Esophagus muscularis mucosa (tissue), 3 donors: ENCODE measurements around the gene LPO.

Experiments used
- POLR2A ChIP-seq: fragments of 450-650 bp; IDR thresholded peaks from one replicate; pipeline ENCODE4 v1.6.1; 2017; ENCODE audit warnings: antibody characterized with exemption, moderate library complexity, mild to moderate bottlenecking, low read depth
- POLR2AphosphoS5 ChIP-seq, 2 donors: sonication (generic); formaldehyde crosslinking; IDR thresholded peaks; one replicate each; pipeline ENCODE4 v1.6.1; 2017; ENCODE audit warnings: antibody characterized with exemption in 2 of 2
- TF ChIP-seq, protein P1 (sequence below), 3 experiments: fragments of 200-600 bp in 2 of 3; fragments of 450-650 bp in 1 of 3; sonication (generic) in 2 of 3; IDR thresholded peaks; one replicate each; pipeline ENCODE4 v1.5.1; 2017 to 2019; ENCODE audit warnings: antibody characterized with exemption in 3 of 3, mild to moderate bottlenecking in 2 of 3, moderate library complexity in 1 of 3

DNA sequence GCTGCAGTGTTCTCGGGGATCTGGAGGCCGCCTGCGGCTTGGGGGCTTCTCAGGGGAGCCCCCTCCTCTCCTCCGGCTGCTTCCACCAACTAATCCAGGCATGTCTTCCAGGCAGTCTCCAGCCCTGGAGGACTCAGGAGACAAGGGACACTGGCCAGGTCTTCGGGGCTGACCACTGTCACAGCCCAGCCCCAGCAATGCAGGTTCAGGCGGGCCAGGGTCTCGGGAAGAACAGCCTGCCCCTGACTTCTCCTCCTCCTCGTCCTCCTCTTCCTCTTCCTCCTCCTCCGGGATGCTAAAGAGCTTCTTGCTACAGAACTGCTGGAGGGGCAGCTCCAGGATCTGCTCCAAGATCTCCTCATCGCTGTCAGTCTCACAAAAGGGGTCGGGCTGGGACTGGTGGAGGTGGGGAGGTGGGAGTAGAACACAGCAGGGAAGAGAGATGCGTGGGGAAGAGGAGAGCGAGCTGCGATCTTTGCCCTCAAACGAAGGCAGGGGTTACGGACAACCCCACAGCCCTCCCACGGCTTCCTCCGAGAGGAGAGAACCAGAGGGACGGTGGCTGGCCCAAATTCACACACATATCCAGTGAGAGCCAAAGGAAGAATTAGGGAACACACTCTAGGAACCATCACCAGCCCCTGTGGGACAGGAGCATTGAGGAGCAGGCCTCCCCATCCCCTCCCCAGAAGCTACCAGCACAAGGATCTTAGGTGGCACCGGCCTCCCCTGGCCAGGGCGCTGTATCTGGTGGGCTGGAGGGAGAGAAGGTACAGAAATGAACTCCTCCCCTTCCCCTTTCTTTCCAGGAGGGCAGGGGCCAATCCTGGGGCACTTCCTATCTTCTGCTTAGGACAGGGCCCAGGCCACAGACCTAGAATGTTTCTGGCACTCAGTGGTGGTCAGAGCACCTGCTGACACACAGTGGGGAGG lies 70.9 kb downstream of the LPO start:
- TF ChIP-seq, protein P1, sequence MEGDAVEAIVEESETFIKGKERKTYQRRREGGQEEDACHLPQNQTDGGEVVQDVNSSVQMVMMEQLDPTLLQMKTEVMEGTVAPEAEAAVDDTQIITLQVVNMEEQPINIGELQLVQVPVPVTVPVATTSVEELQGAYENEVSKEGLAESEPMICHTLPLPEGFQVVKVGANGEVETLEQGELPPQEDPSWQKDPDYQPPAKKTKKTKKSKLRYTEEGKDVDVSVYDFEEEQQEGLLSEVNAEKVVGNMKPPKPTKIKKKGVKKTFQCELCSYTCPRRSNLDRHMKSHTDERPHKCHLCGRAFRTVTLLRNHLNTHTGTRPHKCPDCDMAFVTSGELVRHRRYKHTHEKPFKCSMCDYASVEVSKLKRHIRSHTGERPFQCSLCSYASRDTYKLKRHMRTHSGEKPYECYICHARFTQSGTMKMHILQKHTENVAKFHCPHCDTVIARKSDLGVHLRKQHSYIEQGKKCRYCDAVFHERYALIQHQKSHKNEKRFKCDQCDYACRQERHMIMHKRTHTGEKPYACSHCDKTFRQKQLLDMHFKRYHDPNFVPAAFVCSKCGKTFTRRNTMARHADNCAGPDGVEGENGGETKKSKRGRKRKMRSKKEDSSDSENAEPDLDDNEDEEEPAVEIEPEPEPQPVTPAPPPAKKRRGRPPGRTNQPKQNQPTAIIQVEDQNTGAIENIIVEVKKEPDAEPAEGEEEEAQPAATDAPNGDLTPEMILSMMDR (IDR thresholded peaks at IDR 0.05): no peak
- TF ChIP-seq POLR2A: no peak
- no peak for TF ChIP-seq POLR2AphosphoS5 (IDR thresholded peaks at IDR 0.05)
